K562 (cell line): ENCODE measurements around the gene PIM3. TPM values are rescaled to one million over a fixed set of nuclear protein-coding genes. Genes with fewer than 3 reads are reported as not detected.

Experiments
- ADNP ChIP-seq: fragments of 200-800 bp; sonication (Bioruptor generic); IDR thresholded peaks from 2 replicates; pipeline ENCODE4 v1.6.1; 2016; ENCODE audit warnings: missing genetic modification characterization, missing compliant biosample characterization
- CHD2 ChIP-seq: IDR thresholded peaks from 2 replicates; pipeline ENCODE4 v1.6.1; 2011; ENCODE audit warnings: low read depth, low read length
- EHMT2 ChIP-seq: fragments of 450-650 bp; IDR thresholded peaks from 2 replicates; pipeline ENCODE4 v1.6.1; 2018; ENCODE audit warnings: antibody characterized with exemption
- ELK1 ChIP-seq: sonication (generic); formaldehyde crosslinking; IDR thresholded peaks from 2 replicates; pipeline ENCODE4 v1.8.1; 2022; ENCODE audit warnings: missing genetic modification reagents
- EP400 ChIP-seq: fragments of 450-650 bp; IDR thresholded peaks from 2 replicates; pipeline ENCODE4 v1.6.1; 2017; ENCODE audit warnings: antibody characterized with exemption, mild to moderate bottlenecking, moderate library complexity
- FOXP1 ChIP-seq: sonication (generic); formaldehyde crosslinking; IDR thresholded peaks from 2 replicates; pipeline ENCODE4 v1.8.0; 2022; ENCODE audit warnings: mild to moderate bottlenecking, missing genetic modification reagents
- HIVEP1 ChIP-seq: fragments of 250-450 bp; sonication (Bioruptor Pico); IDR thresholded peaks from 2 replicates; pipeline ENCODE4 v1.4.0; 2020; ENCODE audit warnings: mild to moderate bottlenecking
- IRF2 ChIP-seq: sonication (generic); formaldehyde crosslinking; IDR thresholded peaks from 2 replicates; pipeline ENCODE4 v1.8.1; 2022; ENCODE audit warnings: mild to moderate bottlenecking, missing genetic modification reagents
- NBN ChIP-seq: fragments of 450-650 bp; IDR thresholded peaks from 2 replicates; pipeline ENCODE4 v1.6.1; 2016; ENCODE audit warnings: low read depth, mild to moderate bottlenecking
- POLR2G ChIP-seq: fragments of 200-400 bp; formaldehyde crosslinking; IDR thresholded peaks from 2 replicates; pipeline ENCODE4 v1.6.1; 2017; ENCODE audit warnings: low read depth, mild to moderate bottlenecking, antibody characterized with exemption, low read length, moderate library complexity
- REST ChIP-seq, 2 experiments: fragments of 450-650 bp; formaldehyde crosslinking in 1 of 2; IDR thresholded peaks; 2 replicates each; pipeline versions ENCODE4 v1.4.0 to v1.6.1; 2014 to 2020; ENCODE audit warnings: mild to moderate bottlenecking in 2 of 2, borderline replicate concordance in 1 of 2, low read depth in 1 of 2
- SMARCA4 ChIP-seq: fragments of 450-650 bp; IDR thresholded peaks from 2 replicates; pipeline ENCODE4 v1.6.1; 2016
- STAT5B ChIP-seq: fragments of 250-450 bp; sonication (Bioruptor Pico); IDR thresholded peaks from 2 replicates; pipeline ENCODE4 v1.8.0; 2021; ENCODE audit warnings: mild to moderate bottlenecking, inconsistent platforms
- YBX1 ChIP-seq: fragments of 450-650 bp; IDR thresholded peaks from 2 replicates; pipeline ENCODE4 v1.7.1; 2016; ENCODE audit warnings: mild to moderate bottlenecking
- ZEB2 ChIP-seq: fragments of 450-650 bp; IDR thresholded peaks from 2 replicates; pipeline ENCODE4 v1.6.1; 2016
- ZNF197 ChIP-seq: fragments of 200-800 bp; sonication (Bioruptor generic); IDR thresholded peaks from 2 replicates; pipeline ENCODE4 v1.6.1; 2016; ENCODE audit warnings: low read depth, missing genetic modification characterization, missing compliant biosample characterization
- polyA plus RNA-seq, 8 experiments: library from polyadenylated mRNA; depleted of rRNA in 4 of 8; stranded (reverse) in 5 of 8; unstranded in 3 of 8; fragments of >200 nt; fragmentation: Nextera tagmentation in 2 of 8; fragmentation: Illumina TruSeq in 1 of 8; extraction: Ambion mirVana in 2 of 8; extraction: Trizol in 1 of 8; gene quantifications; 2 replicates each; pipeline versions ENCODE4 v1.2.1 to v1.2.3, GENCODE V29; 2011 to 2014; ENCODE audit warnings: inconsistent platforms in 1 of 8, missing spikeins in 1 of 8
- total RNA-seq, 7 experiments: library from RNA; depleted of rRNA in 6 of 7; stranded (reverse); fragments of >200 nt in 6 of 7; fragmentation: Illumina TruSeq in 2 of 7; extraction: Trizol in 2 of 7; gene quantifications; 2 replicates each; pipeline versions ENCODE4 v1.2.1 to v1.2.3, GENCODE V29; 2011 to 2021; ENCODE audit warnings: low replicate concordance in 1 of 7
- TF ChIP-seq, protein P1 (sequence below): fragments of 450-650 bp; formaldehyde crosslinking; IDR thresholded peaks from 2 replicates; pipeline ENCODE4 v1.4.0; 2020; ENCODE audit warnings: mild to moderate bottlenecking
- TF ChIP-seq, protein P2 (sequence below): fragments of 250-450 bp; sonication (Bioruptor Pico); IDR thresholded peaks from 2 replicates; pipeline ENCODE4 v1.5.0; 2021

The PIM3 gene
- total and polyA plus RNA-seq, 9 of the 15 experiments (the other 6 are each of a cell fraction or from before 2014, with no cell fraction given): 0.24 to 40.5 (median 5.3) TPM

- TF ChIP-seq YBX1 (no peak), HIVEP1 (no peak), IRF2 (CRISPR knock-in tag) (no peak), SMARCA4 (no peak), STAT5B (CRISPR knock-in tag) (no peak), ZEB2 (no peak), EP400 (peak; percentile 91), FOXP1 (CRISPR knock-in tag) (no peak; the same call in 1 of the 2 replicates), REST (IDR thresholded peaks at IDR 0.05; ENCODE audit: borderline replicate concordance) (no peak), REST (CRISPR knock-in tag; IDR thresholded peaks at IDR 0.05; ENCODE audit: low read depth) (no peak), POLR2G (peak; percentile 84), NBN (no peak), ZNF197 (CRISPR knock-in tag) (no peak), ELK1 (CRISPR knock-in tag) (no peak), EHMT2 (no peak), CHD2 (peak; percentile 69), ADNP (tag) (no peak)
- TF ChIP-seq, protein P1, sequence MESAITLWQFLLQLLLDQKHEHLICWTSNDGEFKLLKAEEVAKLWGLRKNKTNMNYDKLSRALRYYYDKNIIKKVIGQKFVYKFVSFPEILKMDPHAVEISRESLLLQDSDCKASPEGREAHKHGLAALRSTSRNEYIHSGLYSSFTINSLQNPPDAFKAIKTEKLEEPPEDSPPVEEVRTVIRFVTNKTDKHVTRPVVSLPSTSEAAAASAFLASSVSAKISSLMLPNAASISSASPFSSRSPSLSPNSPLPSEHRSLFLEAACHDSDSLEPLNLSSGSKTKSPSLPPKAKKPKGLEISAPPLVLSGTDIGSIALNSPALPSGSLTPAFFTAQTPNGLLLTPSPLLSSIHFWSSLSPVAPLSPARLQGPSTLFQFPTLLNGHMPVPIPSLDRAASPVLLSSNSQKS: no peak
- TF ChIP-seq, protein P2, sequence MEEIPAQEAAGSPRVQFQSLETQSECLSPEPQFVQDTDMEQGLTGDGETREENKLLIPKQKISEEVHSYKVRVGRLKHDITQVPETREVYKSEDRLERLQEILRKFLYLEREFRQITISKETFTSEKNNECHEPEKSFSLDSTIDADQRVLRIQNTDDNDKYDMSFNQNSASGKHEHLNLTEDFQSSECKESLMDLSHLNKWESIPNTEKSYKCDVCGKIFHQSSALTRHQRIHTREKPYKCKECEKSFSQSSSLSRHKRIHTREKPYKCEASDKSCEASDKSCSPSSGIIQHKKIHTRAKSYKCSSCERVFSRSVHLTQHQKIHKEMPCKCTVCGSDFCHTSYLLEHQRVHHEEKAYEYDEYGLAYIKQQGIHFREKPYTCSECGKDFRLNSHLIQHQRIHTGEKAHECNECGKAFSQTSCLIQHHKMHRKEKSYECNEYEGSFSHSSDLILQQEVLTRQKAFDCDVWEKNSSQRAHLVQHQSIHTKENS (CRISPR knock-in tag): no peak
Measured at GRCh38 chr22:49960159-49961004, at the start of gene PIM3 (continued).
